ENCODE measurements around the gene ATG9A.

The ATG9A gene

DNA sequence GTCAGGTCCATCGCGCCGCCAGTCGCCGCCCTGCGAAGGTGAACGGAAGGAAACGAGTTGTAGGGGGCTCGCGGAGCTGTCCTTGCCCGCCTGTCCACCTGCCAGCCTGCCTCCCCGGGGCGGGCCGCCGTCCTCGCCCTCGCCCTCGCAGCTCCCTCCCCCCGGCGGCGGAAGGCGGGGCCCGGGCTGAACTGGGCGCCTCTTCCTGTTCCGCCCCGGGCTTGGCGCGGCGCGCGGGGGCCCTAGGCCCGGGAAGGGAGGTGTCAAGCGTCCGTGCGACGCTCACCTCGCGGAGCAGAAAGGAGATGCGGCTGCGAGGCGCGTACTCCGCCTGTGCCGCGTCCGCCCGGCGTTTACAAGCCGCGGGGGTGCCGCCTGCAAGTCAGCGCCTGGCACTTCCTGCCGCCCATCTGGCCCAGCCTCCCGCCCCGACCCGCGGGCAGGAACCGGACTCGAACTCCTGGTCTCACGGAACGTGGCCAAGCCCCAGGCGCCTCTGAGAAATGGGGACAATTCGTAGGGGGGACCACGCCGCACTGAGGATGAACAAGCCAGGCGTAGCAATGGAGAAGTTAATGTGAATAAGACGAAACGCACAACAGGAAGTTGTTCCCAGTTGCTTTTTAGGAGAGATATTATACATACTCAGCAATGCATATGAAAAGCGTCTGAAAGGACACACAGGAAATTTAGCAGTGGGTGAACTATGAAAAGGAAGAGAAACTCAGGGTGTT is 52.5 kb downstream of the ATG9A start, which contains the start of gene CNPPD1:
Gene CNPPD1, minus strand, starts transcription at position 108 of the 734 bp plus-strand sequence. Its CDS starts 97 bp downstream, at position 11.
- DNase-seq (ENCODE audit: low spot score), result peak; percentile 87

DNA sequence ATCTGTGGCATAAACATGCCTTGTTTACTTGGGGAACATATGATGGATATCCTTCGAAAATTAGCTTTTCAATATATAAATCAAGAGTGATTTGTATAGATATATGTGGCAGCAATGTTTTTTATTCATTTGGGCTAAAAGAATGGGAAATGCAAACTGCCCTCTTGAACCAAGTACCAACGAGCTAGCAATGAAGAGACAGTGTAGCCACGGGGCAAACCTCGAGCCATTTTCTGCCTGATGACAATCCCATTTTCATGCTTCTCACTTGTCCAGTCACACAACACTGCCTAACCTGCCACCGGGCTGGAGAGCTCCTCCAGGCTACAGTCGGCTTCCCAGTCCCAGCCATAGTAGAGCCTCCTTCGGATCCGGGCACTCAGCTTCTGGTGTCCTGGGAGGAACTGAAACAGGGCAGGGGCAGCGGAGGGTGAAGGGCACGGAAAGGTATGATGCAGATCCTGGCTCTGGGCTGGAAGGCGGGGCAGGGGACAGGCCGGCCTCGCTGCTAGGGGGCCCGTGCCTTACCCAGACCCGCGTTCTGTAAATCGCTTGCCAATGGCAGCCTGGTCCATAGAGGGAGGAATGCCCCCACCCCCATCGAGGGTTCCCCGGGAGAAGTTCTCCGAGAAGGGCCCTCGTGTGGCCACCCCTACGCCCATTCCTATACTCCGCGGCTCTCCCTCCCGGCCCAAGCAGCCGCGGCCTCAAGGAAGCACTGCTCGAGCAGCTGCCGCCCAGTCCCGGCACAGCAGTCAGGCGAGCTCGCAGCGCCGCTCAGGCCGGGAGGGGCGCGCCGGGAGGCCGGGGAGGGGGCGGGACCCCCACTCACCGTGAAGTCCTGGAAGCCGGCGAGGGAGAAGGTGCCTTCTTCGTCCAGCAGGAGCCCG is 53.3 kb downstream of the ATG9A start:
- DNase-seq (ENCODE audit: low spot score), result peak; percentile 23

DNA sequence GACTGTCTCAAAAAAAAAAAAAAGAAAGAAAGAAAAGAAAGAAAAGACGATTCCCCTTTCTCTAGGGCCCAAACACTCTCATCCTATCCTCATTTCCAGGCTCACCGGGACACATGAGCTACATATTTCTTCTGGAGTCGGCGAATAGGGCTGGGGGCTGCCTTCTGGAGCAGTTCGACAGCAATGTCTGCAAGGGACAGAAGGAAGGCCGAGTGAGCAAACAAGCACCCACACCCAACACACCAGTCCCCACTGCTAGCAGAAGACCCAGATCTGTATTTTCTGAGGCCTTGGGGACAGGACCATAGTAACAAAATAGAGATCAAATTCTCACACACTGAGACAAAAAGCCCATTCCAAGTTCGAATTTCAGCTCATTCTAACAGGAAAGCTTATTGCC is 54.0 kb downstream of the ATG9A start:
- no peak for DNase-seq (ENCODE audit: low spot score)

DNA sequence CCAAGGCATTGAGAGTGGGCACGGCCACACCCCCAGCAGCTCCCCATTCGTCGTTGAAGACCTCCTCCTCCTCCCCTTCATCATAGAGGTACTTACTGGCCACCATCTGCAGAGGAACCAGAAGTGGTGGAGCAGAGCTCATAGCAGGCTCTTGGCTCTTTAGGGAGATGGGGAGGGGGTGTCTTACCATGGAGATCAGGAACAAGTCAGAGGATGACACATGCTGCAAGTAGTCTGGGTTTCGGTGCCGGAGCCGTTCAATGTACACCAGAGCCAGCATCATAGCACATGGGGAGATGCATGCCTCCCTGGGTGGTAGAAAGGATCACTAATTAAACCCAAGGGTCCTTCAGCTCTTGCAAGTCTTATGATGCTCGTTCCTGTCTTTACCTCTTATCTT is 54.6 kb downstream of the ATG9A start:
- DNase-seq (ENCODE audit: low spot score), result no peak

DNA sequence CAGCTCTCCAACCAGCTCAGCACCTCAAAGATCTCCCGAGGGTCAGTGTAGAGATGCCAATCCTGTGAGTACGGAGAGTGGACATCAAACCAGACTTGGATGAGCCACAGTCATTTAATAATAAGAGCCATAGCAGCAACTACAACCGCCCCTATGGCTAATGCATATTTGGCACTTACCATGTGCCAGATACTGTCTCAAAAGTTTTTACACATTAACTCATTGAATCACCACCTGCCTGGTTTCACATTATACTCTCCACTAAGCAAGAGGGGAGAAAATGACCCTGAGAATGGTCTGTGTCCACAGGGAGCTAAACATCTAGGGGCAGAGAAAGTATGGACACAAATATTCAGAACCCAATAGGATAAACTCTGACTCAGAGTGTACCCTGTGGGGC is 55.3 kb downstream of the ATG9A start:
- no peak for DNase-seq (ENCODE audit: low spot score)

DNA sequence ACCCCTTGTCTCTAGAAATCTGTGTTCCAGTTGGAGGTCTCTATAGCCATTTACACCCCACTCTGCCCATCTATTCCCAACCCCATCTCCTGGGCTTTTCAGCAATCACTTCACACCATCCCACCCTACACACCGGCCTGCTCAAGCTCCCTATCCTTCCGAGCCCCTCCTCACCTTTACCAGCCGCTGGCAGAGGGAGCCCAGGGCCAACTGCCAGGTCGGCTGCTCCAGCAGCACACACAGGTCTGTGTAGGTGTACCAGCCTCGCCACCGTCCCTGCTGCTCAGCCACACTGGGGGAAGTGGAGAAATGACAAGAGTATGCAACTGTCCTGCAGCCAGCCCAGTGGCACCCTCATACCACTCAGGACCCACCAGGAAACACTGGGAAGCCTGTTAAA is 56.3 kb downstream of the ATG9A start:
- no peak for DNase-seq (ENCODE audit: low spot score)

DNA sequence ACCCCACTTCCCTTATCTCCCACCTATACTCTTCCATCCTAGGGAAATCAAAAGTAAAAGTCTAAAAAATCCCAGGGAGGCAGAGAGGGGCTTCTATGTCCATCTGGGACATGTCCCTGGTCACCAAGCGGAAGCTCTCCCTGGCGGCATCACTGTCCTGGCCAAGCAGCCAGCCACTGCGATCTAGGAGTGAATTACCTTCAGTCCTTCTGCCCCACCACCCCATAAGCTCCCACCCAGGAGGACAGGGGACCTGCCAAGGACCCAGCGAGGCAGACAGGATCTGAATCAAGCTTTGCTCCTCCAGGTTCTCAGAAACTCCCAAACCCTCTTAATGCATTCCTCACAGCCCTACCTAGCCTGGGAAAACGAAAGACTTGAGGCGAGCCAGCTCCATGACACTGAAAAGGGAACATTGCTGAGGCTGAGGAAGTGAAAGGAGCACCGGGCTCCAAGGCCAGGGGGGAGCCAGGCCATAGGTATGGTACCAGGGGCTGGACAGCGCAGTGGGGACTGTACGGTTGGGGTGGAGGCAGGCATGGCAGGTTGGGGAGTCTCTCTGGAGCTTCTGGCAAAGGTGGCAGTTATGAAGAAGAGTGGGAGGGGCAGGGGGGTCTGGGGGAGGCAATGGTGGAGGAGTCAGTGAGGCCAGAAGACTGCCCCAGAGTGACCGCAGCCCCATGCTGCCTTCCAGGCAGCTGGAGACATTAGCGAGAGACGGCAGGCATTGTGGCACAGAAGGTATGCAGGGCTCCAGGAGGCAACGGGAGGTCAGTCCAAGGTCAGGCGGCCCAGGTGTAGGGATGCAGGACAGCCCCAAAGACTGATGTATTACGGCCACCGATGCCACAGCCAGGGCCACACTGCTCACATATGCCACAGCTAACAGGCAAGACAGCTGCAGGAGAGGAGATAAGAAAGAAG is 56.9 kb downstream of the ATG9A start:
- DNase-seq (ENCODE audit: low spot score), result no peak

DNA sequence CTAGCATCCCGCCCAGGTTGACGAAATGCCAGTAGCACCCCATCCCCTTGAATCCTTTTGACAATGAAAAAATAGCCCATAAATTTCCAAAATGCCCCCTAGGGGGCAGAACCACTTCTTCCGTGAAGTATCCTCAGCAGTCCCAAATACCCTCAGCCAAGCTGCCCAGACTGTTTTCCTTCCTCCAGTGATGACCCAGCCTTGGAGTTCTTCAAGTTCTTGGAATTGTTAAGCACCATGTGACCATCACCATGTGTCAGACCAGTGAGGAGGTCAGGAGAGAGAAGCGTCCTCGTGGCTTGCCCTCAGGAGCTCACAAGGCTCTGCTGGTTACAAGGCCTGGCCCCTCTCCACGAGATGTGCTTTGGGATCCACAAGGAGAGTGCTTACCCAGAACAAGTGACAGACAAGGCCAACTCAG is 58.2 kb downstream of the ATG9A start:
- peak; percentile 63 for DNase-seq (ENCODE audit: low spot score)

DNA sequence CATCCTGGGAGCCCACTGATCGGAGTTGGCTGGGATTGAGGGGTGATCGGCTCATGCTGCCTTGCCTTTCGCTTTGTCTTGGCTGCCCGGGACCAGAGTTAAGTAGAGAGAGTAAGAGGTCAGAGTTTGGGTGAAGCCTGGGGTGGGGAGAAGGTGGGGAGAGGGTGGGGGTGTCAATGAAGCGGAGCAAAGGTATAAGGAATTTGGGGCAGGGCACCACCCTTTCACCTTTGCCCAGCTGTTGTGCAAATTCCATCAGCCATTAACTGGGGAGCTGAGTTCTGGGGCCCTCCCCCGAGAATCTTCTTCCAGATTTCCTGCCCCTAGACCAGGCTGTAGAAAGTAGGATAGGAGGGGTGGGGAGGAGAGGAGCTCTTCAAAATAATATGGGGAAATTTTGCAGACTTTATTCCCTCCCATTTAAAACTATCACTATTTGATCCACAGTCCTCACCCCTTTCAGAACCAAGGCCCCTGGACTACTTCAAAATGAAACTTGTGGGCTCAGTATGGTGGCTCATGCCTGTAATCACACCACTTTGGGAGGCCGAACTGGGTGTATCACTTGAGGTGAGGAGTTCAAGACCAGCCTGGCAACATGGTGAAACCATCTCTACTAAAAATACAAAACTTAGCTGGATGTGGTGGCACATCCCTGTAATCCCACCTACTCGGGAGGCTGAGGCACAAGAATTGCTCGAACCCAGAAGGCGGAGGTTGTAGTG is 59.3 kb downstream of the ATG9A start, which contains the start of gene SLC23A3:
Gene SLC23A3, minus strand, starts transcription at position 100 of the 725 bp plus-strand sequence. Its CDS starts 45 bp downstream, at position 55.
- no peak for DNase-seq (ENCODE audit: low spot score)
